ENCODE results near the gene NRAP. TPM values are rescaled to one million over a fixed set of nuclear protein-coding genes. Genes with fewer than 3 reads are reported as not detected.

NRAP gene, protein sequence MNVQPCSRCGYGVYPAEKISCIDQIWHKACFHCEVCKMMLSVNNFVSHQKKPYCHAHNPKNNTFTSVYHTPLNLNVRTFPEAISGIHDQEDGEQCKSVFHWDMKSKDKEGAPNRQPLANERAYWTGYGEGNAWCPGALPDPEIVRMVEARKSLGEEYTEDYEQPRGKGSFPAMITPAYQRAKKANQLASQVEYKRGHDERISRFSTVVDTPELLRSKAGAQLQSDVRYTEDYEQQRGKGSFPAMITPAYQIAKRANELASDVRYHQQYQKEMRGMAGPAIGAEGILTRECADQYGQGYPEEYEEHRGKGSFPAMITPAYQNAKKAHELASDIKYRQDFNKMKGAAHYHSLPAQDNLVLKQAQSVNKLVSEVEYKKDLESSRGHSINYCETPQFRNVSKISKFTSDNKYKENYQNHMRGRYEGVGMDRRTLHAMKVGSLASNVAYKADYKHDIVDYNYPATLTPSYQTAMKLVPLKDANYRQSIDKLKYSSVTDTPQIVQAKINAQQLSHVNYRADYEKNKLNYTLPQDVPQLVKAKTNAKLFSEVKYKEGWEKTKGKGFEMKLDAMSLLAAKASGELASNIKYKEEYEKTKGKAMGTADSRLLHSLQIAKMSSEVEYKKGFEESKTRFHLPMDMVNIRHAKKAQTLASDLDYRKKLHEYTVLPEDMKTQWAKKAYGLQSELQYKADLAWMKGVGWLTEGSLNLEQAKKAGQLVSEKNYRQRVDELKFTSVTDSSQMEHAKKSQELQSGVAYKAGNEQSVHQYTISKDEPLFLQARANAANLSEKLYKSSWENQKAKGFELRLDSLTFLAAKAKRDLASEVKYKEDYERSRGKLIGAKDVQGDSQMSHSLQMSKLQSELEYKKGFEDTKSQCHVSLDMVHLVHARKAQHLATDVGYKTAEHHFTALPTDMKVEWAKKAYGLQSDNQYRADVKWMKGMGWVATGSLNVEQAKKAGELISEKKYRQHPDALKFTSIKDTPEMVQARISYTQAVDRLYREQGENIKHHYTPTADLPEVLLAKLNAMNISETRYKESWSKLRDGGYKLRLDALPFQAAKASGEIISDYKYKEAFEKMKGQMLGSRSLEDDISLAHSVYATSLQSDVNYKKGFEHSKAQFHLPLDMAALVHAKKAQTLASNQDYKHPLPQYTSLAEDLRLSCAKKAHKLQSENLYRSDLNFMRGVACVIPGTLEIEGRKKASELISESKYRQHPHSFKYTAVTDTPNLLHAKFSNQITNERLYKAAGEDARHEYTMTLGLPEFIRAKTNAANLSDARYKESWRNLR (N-terminal part only)
- not detected for polyA plus RNA-seq (2012; ENCODE audit: missing spikeins)

DNA sequence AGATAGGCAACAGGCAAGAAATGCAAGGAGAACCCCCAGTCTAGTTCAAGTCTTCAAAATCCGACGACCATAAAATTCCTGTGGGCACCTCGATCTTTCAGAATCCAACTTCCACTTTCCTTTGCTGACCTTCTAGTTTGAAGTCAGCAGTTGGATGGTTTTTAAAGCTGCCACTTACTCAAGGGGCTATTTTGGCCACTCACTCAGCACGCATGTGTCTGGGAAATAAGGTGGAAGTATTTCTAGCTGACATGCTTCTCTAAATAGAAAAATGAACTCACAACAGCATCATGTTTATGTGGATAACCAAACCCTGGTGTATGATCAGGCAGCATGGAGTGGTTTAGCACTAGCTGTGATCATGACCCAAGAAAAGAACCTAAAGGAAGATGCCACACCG lies at the start of gene NRAP:
NRAP (minus strand) TSS at position 134 of the 400 bp plus-strand sequence. CDS start 159 bp downstream, outside the sequence.
- FAIRE-seq: no peak

DNA sequence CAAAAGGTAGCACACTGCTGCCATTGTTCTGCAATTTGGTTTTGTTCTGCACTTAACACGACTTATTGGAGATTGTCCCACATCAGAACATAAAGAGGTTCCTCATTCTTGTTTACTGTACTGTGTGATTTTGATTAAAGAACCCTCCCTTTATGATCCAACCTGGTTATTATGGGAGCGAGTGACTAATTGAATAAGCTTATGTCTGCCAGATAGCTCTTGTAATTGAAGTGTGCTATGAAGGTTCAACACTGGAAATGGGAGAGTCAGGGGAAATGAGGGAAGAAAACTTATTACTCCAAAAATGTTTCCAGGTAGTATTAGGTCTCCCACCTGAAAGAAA lies 49.8 kb upstream of the NRAP start:
- no peak for DNase-seq (ENCODE audit: insufficient read length)
- no peak for TF ChIP-seq POLR2AphosphoS5 (IDR thresholded peaks at IDR 0.05; ENCODE audit: low read depth, low read length)
- TF ChIP-seq POLR2A (IDR thresholded peaks at IDR 0.05; ENCODE audit: low read depth, low read length): no peak
- TF ChIP-seq TAF1 (IDR thresholded peaks at IDR 0.05; ENCODE audit: borderline replicate concordance, low read depth, low read length): no peak
- FAIRE-seq: no peak

More for the DNA sequence above, at the start of gene NRAP:
- no peak for DNase-seq (ENCODE audit: insufficient read length)
- TF ChIP-seq POLR2A (IDR thresholded peaks at IDR 0.05; ENCODE audit: low read depth, low read length) (no peak), POLR2AphosphoS5 (IDR thresholded peaks at IDR 0.05; ENCODE audit: low read depth, low read length) (no peak), TAF1 (IDR thresholded peaks at IDR 0.05; ENCODE audit: borderline replicate concordance, low read depth, low read length) (no peak)

DNA sequence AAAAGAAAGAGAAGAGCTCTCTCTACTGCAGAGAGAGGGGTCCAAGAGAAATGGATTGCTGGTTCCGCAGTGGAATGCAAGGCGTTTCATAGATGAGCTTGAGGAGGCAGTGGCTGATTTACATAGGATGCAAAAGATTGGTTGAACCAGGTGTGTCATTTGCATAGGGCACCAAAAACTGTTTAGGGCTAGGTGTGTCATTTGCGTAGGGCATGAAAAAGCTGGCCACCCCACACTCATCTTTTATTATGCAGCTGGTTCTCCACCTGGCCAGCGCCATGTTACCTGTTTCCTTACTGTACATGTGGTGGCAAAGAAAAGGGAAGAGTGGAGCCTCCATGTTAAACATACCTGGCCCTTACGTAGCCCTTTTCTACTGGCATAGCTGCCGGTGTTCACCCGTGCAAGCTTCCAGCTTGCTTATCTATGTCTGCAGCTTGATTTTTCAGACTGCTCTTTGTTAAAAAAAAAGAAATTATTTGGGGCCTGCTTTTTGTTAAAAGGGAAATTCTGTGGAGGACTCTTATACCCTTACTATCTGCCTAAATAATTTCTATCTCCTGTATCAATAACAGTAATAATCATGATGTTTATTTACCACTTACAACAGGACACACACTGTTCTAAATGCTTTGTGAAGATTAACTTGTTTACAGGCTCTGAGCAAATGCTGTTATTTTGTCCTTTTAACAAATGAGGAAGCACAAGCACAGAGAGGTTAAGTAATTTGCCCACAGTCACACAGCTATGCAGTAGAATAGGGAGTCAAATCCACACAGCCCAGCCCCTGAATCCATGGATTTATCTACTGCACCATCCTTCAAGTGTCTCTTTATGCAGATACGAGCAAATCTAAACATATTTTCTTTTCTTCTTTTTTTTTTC lies 49.2 kb upstream of the NRAP start:
- no peak for FAIRE-seq
- TF ChIP-seq POLR2AphosphoS5 (IDR thresholded peaks at IDR 0.05; ENCODE audit: low read depth, low read length): no peak
- TF ChIP-seq TAF1 (IDR thresholded peaks at IDR 0.05; ENCODE audit: borderline replicate concordance, low read depth, low read length): no peak
- TF ChIP-seq POLR2A (IDR thresholded peaks at IDR 0.05; ENCODE audit: low read depth, low read length): no peak

DNA sequence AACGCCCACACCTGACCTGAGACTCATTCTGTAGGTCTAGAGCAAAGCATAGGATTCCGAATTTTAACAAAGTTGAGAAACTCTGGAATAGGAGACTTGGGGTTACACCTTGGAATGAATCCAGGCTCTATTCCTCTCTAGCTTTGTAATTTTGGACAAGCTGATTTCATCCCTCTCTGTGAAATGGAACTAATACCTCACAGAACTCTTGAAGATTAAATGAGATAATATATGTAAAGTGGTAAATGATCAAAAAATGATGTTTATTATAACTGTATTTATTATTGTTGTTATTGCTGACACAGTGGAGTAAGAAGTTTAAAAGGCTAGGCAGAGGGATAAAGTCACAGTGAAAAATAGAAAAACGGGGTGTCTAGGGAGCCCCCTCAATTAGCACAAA lies 48.2 kb upstream of the NRAP start:
- DNase-seq (ENCODE audit: insufficient read length) (no peak), FAIRE-seq (no peak)
- no peak for TF ChIP-seq POLR2A (IDR thresholded peaks at IDR 0.05; ENCODE audit: low read depth, low read length)
- no peak for TF ChIP-seq POLR2AphosphoS5 (IDR thresholded peaks at IDR 0.05; ENCODE audit: low read depth, low read length)
- no peak for TF ChIP-seq TAF1 (IDR thresholded peaks at IDR 0.05; ENCODE audit: borderline replicate concordance, low read depth, low read length)

More for the DNA sequence above, 49.2 kb upstream of the NRAP start:
- DNase-seq (ENCODE audit: insufficient read length): no peak

DNA sequence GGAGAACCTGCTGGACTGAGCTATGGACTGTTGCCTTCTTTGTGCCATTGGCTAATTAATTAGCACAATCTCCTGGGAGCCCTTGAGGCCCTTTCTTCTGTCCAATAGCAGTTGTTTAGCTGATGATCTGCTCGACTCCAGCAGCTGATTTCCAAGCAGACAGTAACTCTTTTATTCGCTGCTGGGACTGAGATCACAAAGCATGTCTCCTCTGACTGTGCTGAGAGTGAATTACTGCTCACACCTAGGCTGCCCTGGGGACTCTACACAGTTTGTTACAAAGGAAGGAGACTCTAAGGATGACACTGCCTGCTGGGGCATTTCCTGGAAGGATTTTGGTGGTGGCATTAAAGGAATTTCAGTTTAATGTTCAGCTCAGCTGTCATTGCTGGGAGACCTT lies 47.3 kb upstream of the NRAP start:
- DNase-seq (ENCODE audit: insufficient read length) (no peak), FAIRE-seq (no peak)
- no peak for TF ChIP-seq TAF1 (IDR thresholded peaks at IDR 0.05; ENCODE audit: borderline replicate concordance, low read depth, low read length)
- no peak for TF ChIP-seq POLR2A (IDR thresholded peaks at IDR 0.05; ENCODE audit: low read depth, low read length)
- TF ChIP-seq POLR2AphosphoS5 (IDR thresholded peaks at IDR 0.05; ENCODE audit: low read depth, low read length): no peak

DNA sequence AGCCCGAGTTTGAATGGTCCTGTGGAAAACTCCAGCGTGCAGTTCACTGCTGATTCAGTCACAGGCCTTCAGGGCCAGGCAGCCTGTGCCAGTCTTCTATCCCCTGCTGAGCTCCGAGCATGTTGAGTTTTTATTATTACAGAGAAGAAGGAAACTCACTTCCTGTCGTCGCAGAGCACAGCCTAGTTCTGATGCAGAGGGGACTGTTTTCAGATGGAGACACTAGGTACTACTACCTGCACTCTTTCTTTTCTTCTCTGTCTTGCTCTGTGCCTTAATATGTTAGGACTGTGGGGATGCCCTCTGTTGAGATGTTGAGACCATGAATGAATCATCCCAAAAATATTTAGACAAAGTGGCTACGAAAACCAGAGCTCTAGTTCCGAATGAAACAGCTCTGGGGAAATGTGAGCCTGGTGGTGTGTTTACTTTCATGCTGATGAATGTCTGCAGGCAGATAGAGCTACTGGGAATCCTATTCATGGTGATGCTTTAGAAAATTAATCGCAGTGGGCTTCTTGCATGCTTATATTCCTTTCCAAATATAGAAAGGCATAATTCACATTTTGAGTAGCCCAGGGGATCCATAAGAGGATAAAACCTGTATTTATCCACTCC lies 45.5 kb upstream of the NRAP start:
- no peak for FAIRE-seq

DNA sequence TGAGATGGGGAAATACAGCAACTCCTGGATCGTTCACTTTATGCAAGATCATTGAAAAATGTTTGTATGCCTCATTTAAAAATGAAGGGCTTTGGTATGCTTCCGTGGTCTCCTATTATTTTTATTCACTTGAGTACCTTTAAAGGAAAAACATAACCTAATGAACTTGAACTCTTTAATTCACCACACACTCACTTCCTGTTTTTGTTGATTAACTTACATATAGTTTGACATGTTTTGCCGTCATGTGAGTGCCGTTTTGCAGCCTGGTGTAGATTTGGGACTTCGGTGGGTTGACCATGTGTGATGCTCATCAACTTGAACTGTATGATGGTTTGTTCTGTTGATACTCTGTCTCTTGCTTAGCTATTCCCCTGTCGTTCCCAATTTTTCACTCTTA lies 44.8 kb upstream of the NRAP start:
- no peak for FAIRE-seq
- TF ChIP-seq POLR2A (IDR thresholded peaks at IDR 0.05; ENCODE audit: low read depth, low read length): no peak
- TF ChIP-seq TAF1 (IDR thresholded peaks at IDR 0.05; ENCODE audit: borderline replicate concordance, low read depth, low read length): no peak
- TF ChIP-seq POLR2AphosphoS5 (IDR thresholded peaks at IDR 0.05; ENCODE audit: low read depth, low read length): no peak
- no peak for DNase-seq (ENCODE audit: insufficient read length)

More for the DNA sequence above, 45.5 kb upstream of the NRAP start:
- no peak for DNase-seq (ENCODE audit: insufficient read length)
- TF ChIP-seq TAF1 (IDR thresholded peaks at IDR 0.05; ENCODE audit: borderline replicate concordance, low read depth, low read length) (no peak), POLR2AphosphoS5 (IDR thresholded peaks at IDR 0.05; ENCODE audit: low read depth, low read length) (no peak), POLR2A (IDR thresholded peaks at IDR 0.05; ENCODE audit: low read depth, low read length) (no peak)

DNA sequence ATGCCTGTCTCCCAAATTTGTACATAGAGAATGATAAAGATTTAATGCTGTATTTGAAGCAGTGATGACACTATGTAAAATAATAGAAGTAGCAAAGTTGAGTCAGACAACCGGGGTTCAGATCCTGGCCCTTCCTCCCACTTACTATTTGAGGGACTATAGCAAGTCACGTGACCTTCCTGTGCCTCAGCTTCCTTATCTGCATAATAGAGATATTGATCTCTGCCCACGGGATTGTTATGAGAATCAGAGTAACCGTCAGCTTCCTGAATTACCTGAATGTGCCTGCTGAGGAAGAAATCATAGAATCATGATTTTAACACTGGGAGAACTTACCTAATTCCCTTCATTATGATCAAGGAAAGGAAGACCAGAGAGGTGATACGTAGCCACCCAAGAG lies 42.8 kb upstream of the NRAP start:
- DNase-seq (ENCODE audit: insufficient read length) (no peak), FAIRE-seq (no peak)
- TF ChIP-seq POLR2A (IDR thresholded peaks at IDR 0.05; ENCODE audit: low read depth, low read length) (no peak), TAF1 (IDR thresholded peaks at IDR 0.05; ENCODE audit: borderline replicate concordance, low read depth, low read length) (no peak), POLR2AphosphoS5 (IDR thresholded peaks at IDR 0.05; ENCODE audit: low read depth, low read length) (no peak)

DNA sequence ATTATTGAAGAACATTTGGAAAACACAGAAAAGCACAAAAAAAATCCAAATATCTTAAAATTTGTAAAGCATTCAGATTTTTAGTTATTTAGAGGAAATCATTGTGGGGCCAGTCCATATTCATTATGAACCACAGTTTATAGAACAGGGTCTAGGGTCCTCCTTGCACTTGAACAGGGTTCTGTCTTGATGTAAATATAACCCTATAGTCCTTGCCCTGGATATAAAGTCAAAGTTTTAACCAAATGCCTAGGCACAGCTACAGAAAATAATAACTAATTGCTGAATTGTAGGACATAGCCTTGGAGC lies 41.5 kb upstream of the NRAP start:
- TF ChIP-seq POLR2AphosphoS5 (IDR thresholded peaks at IDR 0.05; ENCODE audit: low read depth, low read length): no peak
- TF ChIP-seq TAF1 (IDR thresholded peaks at IDR 0.05; ENCODE audit: borderline replicate concordance, low read depth, low read length): no peak
- TF ChIP-seq POLR2A (IDR thresholded peaks at IDR 0.05; ENCODE audit: low read depth, low read length): no peak
- no peak for DNase-seq (ENCODE audit: insufficient read length)
- FAIRE-seq: no peak
